NCI-H1092 treated with DMSO at 0.1 percent for 48 hours (cell line): ENCODE measurements around the gene VKORC1L1.
"Not testable (repeated sequence)": the region's sequence is repeated elsewhere in the genome, so short reads cannot be mapped to it uniquely, and the experiment has no call there.

ENCODE experiments used
- DNase-seq: peaks from one replicate; lab custom pipeline; 2025; lab: John Stamatoyannopoulos, UW

Gene VKORC1L1

DNA sequence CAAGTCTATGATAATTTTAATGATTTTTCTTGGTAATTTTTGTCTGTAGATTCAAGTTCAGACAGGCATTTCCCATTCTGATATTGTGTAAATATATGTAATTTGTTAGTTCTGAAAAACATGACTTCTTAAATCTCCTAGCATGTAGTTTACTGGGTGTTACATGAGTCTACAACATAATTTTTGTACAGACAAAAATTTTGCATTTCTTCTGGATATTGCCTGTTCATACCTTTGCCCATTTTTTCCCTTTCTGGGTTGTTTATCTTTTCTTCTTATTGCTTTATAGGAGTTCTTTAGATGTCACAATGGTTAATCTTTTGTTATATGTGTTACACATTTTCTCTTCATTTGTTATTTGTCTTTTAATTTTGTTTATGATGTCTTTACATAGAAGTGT is 12.1 kb downstream of the VKORC1L1 start:
- DNase-seq = not testable (repeated sequence)

- not testable (repeated sequence) for DNase-seq
Observed at GRCh38 chr7:65885533-65885932, 12.7 kb downstream of the VKORC1L1 start.

GRCh38 chr7:65888434-65889156 is 15.7 kb downstream of the VKORC1L1 start:
- not testable (repeated sequence) for DNase-seq

GRCh38 chr7:65889722-65890121 is 16.8 kb downstream of the VKORC1L1 start:
- DNase-seq = not testable (repeated sequence)

DNA sequence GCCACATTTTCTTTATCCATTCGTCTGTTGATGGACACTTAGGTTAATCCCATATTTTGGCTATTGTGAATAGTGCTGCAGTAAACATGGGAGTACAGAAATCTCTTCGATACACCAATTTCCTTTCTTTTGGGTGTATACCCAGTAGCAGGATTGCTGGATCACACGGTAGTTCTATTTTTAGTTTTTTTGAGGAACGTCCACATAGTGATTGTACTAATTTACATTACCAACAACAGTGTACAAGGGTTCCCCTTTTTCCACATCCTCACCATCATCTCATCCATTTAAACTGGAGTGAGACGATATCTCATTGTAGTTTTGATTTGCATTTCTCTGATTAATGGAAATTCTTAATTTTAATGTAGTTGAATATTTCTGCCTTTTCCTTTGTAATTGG is 19.3 kb downstream of the VKORC1L1 start:
- no peak for DNase-seq

- DNase-seq = no peak
Observed at GRCh38 chr7:65892835-65893234, 20.0 kb downstream of the VKORC1L1 start.

DNA sequence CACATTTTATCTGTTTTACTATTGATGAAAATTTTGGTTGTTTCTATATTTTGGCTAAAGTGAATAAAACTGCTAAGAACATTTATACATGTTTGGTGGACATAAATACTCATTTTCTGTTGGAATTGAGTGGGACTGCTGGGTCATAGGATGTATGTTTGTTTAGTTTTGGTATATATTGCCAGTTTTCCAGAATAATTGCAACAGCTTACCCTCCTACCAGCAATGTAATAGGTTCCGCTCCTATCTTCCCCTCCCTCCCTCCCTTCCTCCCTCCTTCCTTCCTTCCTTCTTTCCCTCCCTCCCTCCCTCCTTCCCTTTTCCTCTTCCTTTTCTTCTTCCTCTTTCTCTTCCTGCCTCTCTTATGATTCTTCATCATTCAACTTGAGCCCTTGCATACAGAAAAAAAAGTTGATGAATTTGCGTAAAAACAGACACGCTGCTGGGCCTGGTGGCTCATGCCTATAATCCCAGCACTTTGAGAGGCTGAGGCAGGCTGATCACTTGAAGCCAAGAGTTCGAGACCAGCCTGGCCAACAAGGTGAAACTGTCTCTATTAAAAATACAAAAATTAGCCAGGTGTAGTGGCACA is 23.5 kb downstream of the VKORC1L1 start:
- DNase-seq = no peak

DNA sequence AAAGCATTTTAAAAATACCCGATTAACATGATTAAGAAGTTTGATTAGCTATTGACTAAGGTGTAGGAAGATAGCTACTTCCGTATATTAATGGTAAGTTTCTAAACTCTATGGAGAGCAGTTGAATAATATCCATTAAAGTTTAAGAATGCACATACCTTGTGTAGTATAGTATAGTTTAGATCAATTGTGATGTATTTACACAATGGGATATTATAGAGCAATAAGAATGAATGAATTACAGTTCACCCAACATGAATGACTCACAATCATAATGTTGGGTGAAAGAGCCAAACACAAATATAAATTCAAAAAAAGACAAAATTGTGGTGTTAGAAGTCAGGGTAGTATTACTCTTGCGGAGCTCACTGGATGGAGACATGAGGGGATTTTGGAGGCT is 24.4 kb downstream of the VKORC1L1 start:
- DNase-seq = not testable (repeated sequence)

DNA sequence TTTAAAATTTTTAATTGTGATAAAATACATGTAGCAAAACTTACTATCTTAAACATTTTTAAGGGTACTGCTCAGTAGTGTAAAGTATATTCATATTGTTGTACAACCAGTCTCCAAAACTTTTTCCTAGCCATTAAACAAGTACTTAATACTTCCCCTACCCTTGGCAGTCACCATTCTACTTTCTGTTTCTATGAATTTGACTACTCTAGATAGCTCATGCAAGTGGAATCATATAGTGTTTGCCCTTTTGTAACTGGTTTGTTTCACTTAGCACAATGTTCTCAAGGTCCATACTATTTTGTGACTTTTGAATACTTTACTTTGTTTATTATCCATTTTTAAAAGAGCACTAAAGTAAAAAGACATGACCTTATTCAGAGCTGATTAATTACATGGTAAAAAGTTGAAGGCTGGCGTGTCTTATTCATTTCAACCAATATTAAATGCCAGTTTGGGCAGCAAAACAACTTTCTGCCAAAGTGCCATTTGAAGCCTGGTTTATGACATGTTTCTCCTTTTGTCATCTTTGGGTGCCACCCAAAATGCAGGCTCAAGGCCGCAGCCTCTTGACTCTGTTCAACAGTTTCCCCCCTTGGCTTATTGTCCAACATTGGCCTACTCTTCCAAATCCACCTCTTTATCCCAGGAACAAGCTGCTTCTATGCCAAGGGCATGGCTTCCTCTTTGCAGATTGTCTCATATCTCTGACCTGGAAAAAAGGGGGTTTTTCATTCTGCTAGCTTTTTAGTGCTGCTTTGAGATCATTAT is 26.0 kb downstream of the VKORC1L1 start:
- DNase-seq = not testable (repeated sequence)

- no peak for DNase-seq
Observed at GRCh38 chr7:65902306-65902705, 29.4 kb downstream of the VKORC1L1 start.

DNA sequence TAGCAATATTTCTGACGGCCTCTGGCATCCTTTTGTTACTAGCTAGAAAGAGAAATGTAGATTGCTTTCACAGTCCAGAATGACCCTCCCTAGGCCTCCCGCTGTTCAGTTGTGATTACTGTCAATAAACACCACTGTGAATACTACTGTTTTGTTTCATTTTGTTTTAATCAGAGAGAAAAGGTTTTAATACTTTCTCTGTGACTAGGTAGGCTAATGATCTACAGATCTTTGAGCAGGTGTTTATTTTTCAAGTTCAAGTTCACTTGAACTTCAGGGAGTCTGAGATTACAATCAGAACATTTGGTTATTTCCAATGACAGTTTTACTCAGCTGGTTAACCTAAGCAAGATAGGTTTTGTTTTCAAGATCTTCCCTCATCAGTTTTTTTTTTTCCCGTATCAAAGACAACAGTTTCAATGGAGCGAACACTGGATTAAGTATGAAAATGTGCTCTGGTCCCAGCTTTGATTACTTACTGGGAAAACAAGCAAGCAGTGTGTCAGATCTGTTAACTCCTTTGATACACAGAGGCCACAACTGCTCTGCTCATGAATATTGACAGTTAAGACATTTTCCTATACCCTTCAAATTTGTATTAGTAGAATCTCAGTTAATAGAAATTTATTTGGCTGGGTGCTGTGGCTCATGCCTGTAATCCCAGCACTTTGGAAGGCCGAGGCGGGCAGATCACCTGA is 34.8 kb downstream of the VKORC1L1 start:
- no peak for DNase-seq

GRCh38 chr7:65910237-65910636 is 37.4 kb downstream of the VKORC1L1 start:
- DNase-seq = no peak

DNA sequence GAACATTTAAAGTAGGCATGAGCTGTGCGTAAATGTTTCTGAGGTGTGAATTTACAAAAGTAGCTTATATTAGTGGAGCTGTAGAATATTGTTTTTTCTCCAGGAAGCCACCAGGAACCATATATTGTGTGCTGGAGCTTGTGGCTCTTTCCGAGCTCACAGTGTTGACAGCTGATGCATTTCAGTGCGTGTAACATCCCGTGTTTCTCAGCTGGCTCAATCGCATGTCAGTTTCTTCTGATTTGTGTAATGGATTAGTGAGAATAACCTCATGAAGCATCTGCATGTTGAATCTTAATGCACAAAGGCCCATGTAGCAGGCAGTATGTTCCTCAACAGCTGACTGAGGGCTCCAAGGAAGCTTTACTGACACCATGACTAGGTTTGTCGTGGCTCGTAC is 39.4 kb downstream of the VKORC1L1 start:
- DNase-seq = no peak

GRCh38 chr7:65915921-65916657 is 43.2 kb downstream of the VKORC1L1 start:
- no peak for DNase-seq

- DNase-seq = no peak
Observed at GRCh38 chr7:65923316-65923715, 50.4 kb downstream of the VKORC1L1 start.

DNA sequence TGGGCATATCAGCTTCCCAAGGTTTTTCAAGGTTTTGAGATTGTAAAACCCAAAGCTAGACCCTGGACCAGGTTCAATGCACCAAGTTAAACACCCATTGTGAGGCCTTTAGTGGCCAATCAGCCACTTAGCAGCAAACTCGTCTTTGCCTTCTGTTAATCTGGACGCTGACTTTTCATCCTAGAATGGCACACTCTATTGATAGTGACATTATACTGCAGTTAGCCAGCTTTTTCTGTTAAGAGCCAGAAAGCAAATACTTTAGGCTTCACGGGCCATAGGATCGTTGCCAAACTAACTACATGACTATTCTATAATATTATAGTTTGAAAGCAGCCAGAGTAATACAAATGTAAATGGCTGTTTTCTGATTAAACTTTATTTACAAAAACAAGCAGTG is 51.3 kb downstream of the VKORC1L1 start:
- DNase-seq = no peak

DNA sequence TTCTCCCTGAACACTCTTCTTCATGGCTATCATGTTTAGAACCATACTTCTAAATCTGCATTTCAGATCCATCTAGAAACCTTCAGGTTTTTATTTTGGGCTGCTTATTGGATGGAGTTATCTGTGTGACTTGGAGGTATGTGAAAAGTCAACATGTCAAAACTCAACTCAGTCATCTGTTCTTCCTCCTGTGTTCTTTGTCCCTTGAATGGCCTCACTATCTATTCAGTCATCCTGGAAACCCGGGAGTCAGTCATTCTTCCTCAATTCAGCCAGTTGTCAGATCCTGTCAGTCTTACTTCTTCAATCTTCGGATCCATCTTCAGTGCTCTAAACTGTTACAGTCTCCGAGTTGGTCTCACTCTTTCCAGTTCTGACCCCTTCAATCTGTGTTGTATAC is 52.2 kb downstream of the VKORC1L1 start:
- DNase-seq = no peak

GRCh38 chr7:65926588-65926987 is 53.7 kb downstream of the VKORC1L1 start:
- no peak for DNase-seq

DNA sequence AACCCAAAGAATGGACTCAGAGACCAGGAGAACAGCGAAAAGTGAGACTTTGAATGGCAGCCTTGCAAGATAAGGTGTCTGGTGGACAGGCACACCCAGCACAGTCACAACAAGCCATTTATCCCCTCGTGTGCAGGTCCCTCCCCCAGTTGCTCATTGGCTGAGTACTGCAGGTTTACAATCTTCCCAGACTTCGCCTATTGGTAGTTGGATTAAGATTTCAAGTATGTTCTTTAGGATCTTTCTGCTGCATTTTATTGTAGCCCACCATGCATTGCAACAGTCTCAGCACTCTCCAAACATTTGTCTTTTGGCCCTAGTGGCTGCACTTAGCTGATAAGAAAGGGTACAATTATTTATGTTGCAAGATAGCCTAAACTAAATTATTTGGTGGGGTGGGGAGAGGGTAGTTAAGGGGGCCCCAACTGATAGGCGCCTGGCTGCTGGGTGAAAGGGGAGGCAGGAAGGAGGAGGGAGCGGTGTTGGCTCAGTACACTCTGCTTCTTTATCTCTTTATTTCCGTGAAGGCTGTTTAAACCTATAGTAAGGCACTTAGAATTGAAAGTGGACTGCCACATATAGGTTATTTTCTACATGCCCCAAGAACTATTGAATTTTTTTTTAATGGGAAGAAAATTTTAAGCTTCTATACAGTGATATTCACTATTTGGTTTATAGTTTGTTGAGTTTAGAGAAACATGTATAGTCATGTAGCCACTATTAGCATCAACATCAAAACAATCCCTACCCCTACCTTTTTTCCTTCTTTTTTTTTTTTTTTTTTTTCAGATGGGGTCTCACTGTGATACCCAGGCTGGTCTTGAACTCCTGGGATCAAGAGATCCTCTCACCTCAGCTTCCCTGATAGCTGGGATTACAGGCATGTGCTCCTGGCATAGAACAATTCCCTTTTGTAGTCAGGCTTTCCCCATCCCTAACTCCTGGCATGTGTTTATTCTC is 54.9 kb downstream of the VKORC1L1 start:
- no peak for DNase-seq

GRCh38 chr7:65931685-65932084 is 58.8 kb downstream of the VKORC1L1 start:
- no peak for DNase-seq

GRCh38 chr7:65937296-65937695 is 64.4 kb downstream of the VKORC1L1 start:
- DNase-seq = no peak
